H54 (cell line): ENCODE measurements around the gene PTPN2.

ENCODE experiments used
- DNase-seq: peaks from one replicate; pipeline ENCODE4 v3.0.0; 2011; ENCODE audit warnings: low spot score, mixed read lengths; ENCODE audit not compliant: insufficient read length
- FAIRE-seq: peaks from 3 replicates; lab custom pipeline; 2011; peaks lifted over from hg19 to GRCh38; lab: Jason Lieb, UNC
- POLR2A ChIP-seq: IDR thresholded peaks from 2 replicates; pipeline ENCODE4 v1.6.1; 2011; ENCODE audit warnings: low read depth, mild to moderate bottlenecking, low read length

Gene PTPN2

GRCh38 chr18:12754511-12754910, 129.5 kb downstream of the PTPN2 start:
- DNase-seq (no peak), FAIRE-seq (no peak)
- TF ChIP-seq POLR2A = no peak

- TF ChIP-seq POLR2A = no peak
- DNase-seq (no peak), FAIRE-seq (no peak)
These were observed 132.1 kb downstream of the PTPN2 start for GRCh38 chr18:12751891-12752290.

- TF ChIP-seq POLR2A = no peak
- FAIRE-seq (no peak), DNase-seq (no peak)
These were observed 132.5 kb downstream of the PTPN2 start for GRCh38 chr18:12751503-12751884.

- no peak for TF ChIP-seq POLR2A
- DNase-seq = no peak
- FAIRE-seq = no peak
These were observed 133.1 kb downstream of the PTPN2 start for GRCh38 chr18:12750715-12751502.

- no peak for TF ChIP-seq POLR2A
- DNase-seq (no peak), FAIRE-seq (no peak)
These were observed 133.8 kb downstream of the PTPN2 start for GRCh38 chr18:12750076-12750714.

GRCh38 chr18:12749121-12749520, 134.9 kb downstream of the PTPN2 start:
- DNase-seq (no peak), FAIRE-seq (no peak)
- TF ChIP-seq POLR2A = no peak

GRCh38 chr18:12748671-12749070, 135.4 kb downstream of the PTPN2 start:
- no peak for TF ChIP-seq POLR2A
- no peak for DNase-seq
- no peak for FAIRE-seq

GRCh38 chr18:12747530-12748315, 136.3 kb downstream of the PTPN2 start:
- no peak for TF ChIP-seq POLR2A

GRCh38 chr18:12745095-12745795, 138.8 kb downstream of the PTPN2 start:
- TF ChIP-seq POLR2A = no peak
- DNase-seq (no peak), FAIRE-seq (no peak)

More at GRCh38 chr18:12747530-12748315, 136.3 kb downstream of the PTPN2 start:
- FAIRE-seq (no peak), DNase-seq (no peak)

- FAIRE-seq = peak; percentile 88
- peak; percentile 52 for DNase-seq
- no peak for TF ChIP-seq POLR2A
These were observed 139.9 kb downstream of the PTPN2 start for GRCh38 chr18:12744103-12744502.

- DNase-seq (no peak), FAIRE-seq (no peak)
- no peak for TF ChIP-seq POLR2A
These were observed 141.6 kb downstream of the PTPN2 start for GRCh38 chr18:12742453-12742852.
